ENCODE measurements around the gene TMOD2. TPM values are rescaled to one million over a fixed set of nuclear protein-coding genes. Genes with fewer than 3 reads are reported as not detected.

Gene TMOD2
- 0.09 and 0.71 TPM in 2 replicates for total RNA-seq (2014; rRNA removed; shearing (Covaris generic); ENCODE audit: low replicate concordance)

GRCh38 chr15:51750792-51751696, at the start of gene TMOD2:
TSS of gene TMOD2 (plus strand) at chr15:51751597. CDS start at chr15:51766442, 14,845 bp downstream.
- in situ Hi-C loops (cut with HindIII; ENCODE audit: low pct_unique_long_range_greater_than_20kb, low sequenced_read_pairs): no loop called here
- DNase-seq (ENCODE audit: low read depth): peak; percentile 26

GRCh38 chr15:51702710-51703109, 48.7 kb upstream of the TMOD2 start:
- in situ Hi-C loops (cut with HindIII; ENCODE audit: low pct_unique_long_range_greater_than_20kb, low sequenced_read_pairs): no loop called here
- no peak for DNase-seq (ENCODE audit: low read depth)

- no peak for DNase-seq (ENCODE audit: low read depth)
- in situ Hi-C loops (cut with HindIII; ENCODE audit: low pct_unique_long_range_greater_than_20kb, low sequenced_read_pairs): no loop called here
These were observed 45.1 kb upstream of the TMOD2 start for GRCh38 chr15:51706291-51706690.

- in situ Hi-C loops (cut with HindIII; ENCODE audit: low pct_unique_long_range_greater_than_20kb, low sequenced_read_pairs): no loop called here
These were observed 44.3 kb upstream of the TMOD2 start for GRCh38 chr15:51706926-51707608.

GRCh38 chr15:51708013-51708412, 43.4 kb upstream of the TMOD2 start:
- in situ Hi-C loops (cut with HindIII; ENCODE audit: low pct_unique_long_range_greater_than_20kb, low sequenced_read_pairs): no loop called here
- DNase-seq (ENCODE audit: low read depth): no peak

More at GRCh38 chr15:51706926-51707608, 44.3 kb upstream of the TMOD2 start:
- DNase-seq (ENCODE audit: low read depth): no peak

GRCh38 chr15:51709031-51709430, 42.4 kb upstream of the TMOD2 start:
- DNase-seq (ENCODE audit: low read depth): no peak
- in situ Hi-C loops (cut with HindIII; ENCODE audit: low pct_unique_long_range_greater_than_20kb, low sequenced_read_pairs): no loop called here

- in situ Hi-C loops (cut with HindIII; ENCODE audit: low pct_unique_long_range_greater_than_20kb, low sequenced_read_pairs): no loop called here
- no peak for DNase-seq (ENCODE audit: low read depth)
These were observed 37.2 kb upstream of the TMOD2 start for GRCh38 chr15:51714162-51714561.

- in situ Hi-C loops (cut with HindIII; ENCODE audit: low pct_unique_long_range_greater_than_20kb, low sequenced_read_pairs): no loop called here
- DNase-seq (ENCODE audit: low read depth): no peak
These were observed 36.5 kb upstream of the TMOD2 start for GRCh38 chr15:51714911-51715310.

- in situ Hi-C loops (cut with HindIII; ENCODE audit: low pct_unique_long_range_greater_than_20kb, low sequenced_read_pairs): no loop called here
- DNase-seq (ENCODE audit: low read depth): no peak
These were observed 33.2 kb upstream of the TMOD2 start for GRCh38 chr15:51718219-51718618.

- in situ Hi-C loops (cut with HindIII; ENCODE audit: low pct_unique_long_range_greater_than_20kb, low sequenced_read_pairs): no loop called here
- DNase-seq (ENCODE audit: low read depth): no peak
These were observed 32.7 kb upstream of the TMOD2 start for GRCh38 chr15:51718746-51719145.

GRCh38 chr15:51720201-51720995, 31.0 kb upstream of the TMOD2 start:
- in situ Hi-C loops (cut with HindIII; ENCODE audit: low pct_unique_long_range_greater_than_20kb, low sequenced_read_pairs): no loop called here
- no peak for DNase-seq (ENCODE audit: low read depth)

GRCh38 chr15:51721199-51721960, 30.0 kb upstream of the TMOD2 start:
- in situ Hi-C loops (cut with HindIII; ENCODE audit: low pct_unique_long_range_greater_than_20kb, low sequenced_read_pairs): no loop called here
- DNase-seq (ENCODE audit: low read depth): no peak

- no peak for DNase-seq (ENCODE audit: low read depth)
- in situ Hi-C loops (cut with HindIII; ENCODE audit: low pct_unique_long_range_greater_than_20kb, low sequenced_read_pairs): no loop called here
These were observed 27.2 kb upstream of the TMOD2 start for GRCh38 chr15:51724199-51724598.

GRCh38 chr15:51724673-51725072, 26.7 kb upstream of the TMOD2 start:
- in situ Hi-C loops (cut with HindIII; ENCODE audit: low pct_unique_long_range_greater_than_20kb, low sequenced_read_pairs): no loop called here
- no peak for DNase-seq (ENCODE audit: low read depth)

- peak; percentile 81 for DNase-seq (ENCODE audit: low read depth)
- in situ Hi-C loops (cut with HindIII; ENCODE audit: low pct_unique_long_range_greater_than_20kb, low sequenced_read_pairs): no loop called here
These were observed 24.9 kb upstream of the TMOD2 start for GRCh38 chr15:51726302-51727073.

GRCh38 chr15:51727141-51727897, 24.1 kb upstream of the TMOD2 start:
- in situ Hi-C loops (cut with HindIII; ENCODE audit: low pct_unique_long_range_greater_than_20kb, low sequenced_read_pairs): no loop called here
- no peak for DNase-seq (ENCODE audit: low read depth)

Measured in Caki2 (cell line).